Astrocyte of the spinal cord (primary cell): ENCODE results near the gene FAM217A.

ENCODE experiments used
- DNase-seq: peaks from one replicate; pipeline ENCODE4 v3.0.0; 2011; ENCODE audit warnings: low read depth, low spot score
- H3K4me3 ChIP-seq: 2 replicates; pipeline ENCODE4 v1.5.1; 2011; ENCODE audit warnings: low read depth, mild to moderate bottlenecking, low read length, moderate library complexity
- in situ Hi-C: cut with HindIII; loops from 2 replicates; pipeline ENCODE4 v1.10.0; 2017; ENCODE audit warnings: low sequenced_read_pairs
- TF ChIP-seq, protein P1 (sequence below): IDR thresholded peaks from 2 replicates; pipeline ENCODE4 v1.5.1; 2012; ENCODE audit warnings: low read depth, mild to moderate bottlenecking, low read length, inconsistent platforms

FAM217A gene, protein sequence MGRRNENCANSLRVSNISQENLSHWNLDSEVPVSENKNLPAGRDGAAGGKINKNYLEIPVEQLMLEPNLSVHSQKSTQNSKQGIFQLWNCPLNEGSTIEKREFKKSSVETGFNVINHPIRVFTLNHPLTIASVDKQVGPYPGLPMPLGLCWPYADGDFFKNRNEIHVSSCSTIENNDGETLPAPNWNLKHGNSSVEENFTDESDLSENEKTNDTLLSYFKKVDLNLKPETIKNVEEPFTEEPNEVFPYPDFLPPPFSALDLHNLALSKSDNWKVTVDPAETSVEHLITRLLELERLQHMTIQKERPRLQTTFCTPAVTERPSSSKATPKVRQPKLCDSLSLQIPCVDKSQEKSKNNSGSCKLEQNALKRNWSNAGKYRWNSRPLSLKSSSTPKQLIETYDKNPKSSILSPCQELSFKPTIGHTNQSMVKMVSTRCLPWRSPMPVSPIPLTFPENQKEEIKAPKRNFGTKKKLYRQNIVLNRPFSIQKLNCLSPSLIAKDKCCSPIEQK

DNA sequence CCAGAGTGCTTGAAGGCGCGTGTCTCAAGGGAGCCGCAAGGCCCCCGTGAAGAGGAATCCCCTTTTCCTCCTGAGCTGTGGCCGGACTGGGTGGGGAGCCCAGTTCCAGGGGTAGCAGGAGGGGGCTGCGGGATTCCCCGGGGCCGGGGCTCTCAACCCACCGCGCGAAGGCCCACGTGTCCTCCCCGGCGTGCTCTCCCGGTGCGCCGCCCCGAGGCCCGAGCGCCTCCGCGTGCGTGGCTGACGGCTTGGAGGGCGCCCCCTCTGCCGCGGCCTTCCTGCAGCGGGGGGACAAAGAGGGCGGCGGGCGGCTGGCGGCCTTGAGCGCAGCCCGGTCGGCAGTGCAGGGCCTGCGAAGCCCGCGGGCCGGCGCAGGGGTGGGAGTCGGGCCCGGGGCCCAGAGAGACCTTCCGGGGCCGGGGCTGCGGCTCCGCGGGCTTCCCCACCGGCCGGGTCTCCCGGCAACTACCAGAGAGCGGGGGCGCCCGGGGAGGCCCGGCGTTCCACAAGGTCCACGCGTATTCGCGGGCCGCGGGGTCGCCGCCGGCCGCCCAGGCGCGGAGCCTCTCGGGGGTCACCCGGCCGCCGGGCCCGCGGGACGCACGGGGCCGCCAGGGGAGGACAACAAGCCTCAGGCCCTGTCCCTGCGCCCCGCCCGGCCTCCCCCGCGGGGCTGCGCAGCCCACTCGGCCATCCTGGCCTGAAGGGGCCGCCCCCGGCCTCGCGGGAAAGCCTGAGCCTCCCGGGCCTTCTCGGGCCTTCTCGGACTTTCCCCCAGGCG is at the start of gene FAM217A:
Gene FAM217A, minus strand, starts transcription at position 447 of the 781 bp plus-strand sequence. CDS start 1,723 bp downstream, outside the sequence.
- H3K4me3 ChIP-seq = no peak within 1 kb of the TSS
- TF ChIP-seq, protein P1, sequence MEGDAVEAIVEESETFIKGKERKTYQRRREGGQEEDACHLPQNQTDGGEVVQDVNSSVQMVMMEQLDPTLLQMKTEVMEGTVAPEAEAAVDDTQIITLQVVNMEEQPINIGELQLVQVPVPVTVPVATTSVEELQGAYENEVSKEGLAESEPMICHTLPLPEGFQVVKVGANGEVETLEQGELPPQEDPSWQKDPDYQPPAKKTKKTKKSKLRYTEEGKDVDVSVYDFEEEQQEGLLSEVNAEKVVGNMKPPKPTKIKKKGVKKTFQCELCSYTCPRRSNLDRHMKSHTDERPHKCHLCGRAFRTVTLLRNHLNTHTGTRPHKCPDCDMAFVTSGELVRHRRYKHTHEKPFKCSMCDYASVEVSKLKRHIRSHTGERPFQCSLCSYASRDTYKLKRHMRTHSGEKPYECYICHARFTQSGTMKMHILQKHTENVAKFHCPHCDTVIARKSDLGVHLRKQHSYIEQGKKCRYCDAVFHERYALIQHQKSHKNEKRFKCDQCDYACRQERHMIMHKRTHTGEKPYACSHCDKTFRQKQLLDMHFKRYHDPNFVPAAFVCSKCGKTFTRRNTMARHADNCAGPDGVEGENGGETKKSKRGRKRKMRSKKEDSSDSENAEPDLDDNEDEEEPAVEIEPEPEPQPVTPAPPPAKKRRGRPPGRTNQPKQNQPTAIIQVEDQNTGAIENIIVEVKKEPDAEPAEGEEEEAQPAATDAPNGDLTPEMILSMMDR = no peak
- in situ Hi-C loops = no loop called here
- no peak for DNase-seq

DNA sequence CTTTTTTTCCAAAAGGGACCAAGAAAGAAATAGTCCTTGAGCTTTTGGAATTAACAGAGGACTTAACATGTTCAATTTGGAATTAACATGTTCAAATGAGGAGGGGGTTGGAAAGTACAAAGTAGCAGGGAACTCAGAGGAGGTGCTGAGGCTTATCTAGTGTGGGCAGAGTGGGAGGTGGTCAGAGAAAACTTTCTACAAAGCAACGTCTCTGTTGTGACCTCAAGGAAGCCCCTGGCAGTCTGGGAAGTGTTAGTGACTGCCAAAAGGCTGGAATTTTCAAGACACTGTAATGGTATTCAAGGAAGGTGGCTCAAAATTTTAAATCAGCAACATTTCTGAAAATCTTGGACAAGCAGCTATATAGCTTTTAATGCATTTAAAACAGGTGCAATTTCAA is 49.1 kb upstream of the FAM217A start:
- DNase-seq = no peak
- TF ChIP-seq, protein P1 = no peak
- in situ Hi-C loops = no loop called here
- no peak overlapping the region for H3K4me3 ChIP-seq

DNA sequence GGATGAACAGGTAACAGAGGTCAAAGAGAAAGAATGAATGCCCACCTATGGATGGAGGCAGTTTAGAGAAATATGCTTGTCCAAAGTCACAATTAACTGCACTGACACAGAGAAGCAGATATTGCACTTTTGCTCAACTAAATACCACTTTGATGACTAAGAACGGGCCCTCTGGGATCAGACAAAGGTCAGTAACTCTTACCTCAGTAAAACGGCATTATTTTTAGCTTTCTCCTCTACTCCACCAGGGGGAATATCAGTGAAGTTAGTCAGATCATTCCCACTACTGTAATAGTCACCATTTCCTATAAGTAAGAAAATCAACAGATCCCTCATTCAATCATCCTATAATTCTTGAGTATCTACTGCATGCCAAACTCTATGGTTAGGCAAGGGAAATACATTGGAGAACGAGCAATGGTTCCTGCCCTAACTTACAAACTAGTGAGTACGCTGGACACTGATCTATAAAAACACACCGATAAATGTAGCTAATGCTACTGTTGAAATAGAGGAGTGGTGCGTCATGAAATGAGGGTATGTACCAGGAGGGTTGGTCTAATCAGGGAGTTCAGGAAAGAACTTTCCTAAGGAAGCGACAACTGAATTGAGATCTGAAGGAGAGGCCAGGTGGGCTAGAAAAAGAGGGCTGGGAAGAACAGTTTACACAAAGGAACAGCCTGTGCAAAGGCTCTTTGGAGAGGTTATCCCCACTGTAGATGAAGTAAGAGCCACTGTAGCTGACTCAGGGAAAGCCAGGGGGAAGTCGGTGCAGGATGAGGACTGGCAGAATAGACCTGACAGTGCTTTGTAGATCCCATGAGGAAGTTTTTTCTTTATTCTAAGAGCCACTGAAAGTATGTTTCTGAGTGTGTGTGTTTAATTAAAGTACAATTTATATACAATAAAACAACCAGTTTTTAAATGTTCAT is 47.3 kb upstream of the FAM217A start:
- H3K4me3 ChIP-seq = no peak overlapping the region
- in situ Hi-C loops = no loop called here
- TF ChIP-seq, protein P1 = peak; percentile 43
- peak; percentile 90 for DNase-seq

DNA sequence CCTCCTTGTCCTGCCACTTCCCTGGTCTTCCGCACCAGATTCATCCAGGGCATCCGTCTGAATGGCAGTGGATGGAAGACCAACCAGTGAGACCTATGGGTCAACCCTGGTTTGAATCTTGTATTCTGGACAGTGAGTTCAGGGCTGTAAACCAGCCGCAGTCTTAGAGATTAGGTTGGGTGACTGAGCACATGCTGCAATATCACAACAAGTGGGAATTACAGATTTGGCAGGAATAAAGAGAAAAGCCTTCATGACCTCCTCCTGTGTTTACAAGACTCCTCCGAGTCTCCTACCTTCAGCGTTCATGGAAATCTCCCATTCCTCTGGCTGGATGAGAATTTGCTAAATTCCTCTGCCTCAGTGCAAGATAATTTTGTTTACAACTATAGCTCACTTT is 46.6 kb upstream of the FAM217A start:
- TF ChIP-seq, protein P1 = no peak
- H3K4me3 ChIP-seq = no peak overlapping the region
- DNase-seq = no peak
- in situ Hi-C loops = no loop called here

DNA sequence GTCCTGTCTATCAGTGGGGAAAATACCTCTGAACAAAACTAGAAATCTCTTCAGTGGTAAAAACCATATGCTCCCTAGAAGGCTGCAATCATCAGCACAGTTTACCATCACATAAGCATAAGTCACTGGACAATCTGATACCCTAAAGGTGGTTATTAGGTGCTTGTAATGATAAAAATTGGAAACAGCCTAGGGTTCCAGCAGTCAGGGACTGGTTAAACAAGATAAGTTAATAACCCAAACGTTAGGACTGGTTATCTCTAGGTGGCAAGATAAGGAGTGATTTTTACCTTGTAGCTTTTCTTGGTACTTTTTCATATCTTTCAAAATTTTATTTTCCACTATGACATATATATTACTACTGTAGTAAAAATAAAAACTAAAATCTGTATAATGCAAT is 45.4 kb upstream of the FAM217A start:
- TF ChIP-seq, protein P1 = no peak
- no peak overlapping the region for H3K4me3 ChIP-seq
- in situ Hi-C loops = no loop called here
- DNase-seq = no peak

DNA sequence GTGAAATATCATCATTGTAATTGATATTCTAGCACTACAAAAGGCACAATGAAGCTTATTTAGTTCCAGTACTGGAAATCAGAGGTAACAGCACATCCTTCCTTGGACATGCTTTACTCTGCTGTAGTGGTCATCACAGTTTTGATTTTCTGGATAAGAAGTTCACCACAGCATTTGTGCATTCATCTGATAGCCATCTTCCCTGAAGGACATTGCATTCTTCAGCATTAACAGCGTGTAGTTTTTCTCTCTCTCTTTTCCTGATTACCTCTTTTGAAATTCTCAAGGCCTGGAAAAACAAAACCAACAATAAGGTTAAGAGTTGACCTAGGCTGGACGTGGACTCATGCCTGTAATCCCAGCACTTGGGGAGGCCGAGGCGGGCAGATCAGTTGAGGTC is 36.8 kb upstream of the FAM217A start:
- DNase-seq = no peak
- in situ Hi-C loops = no loop called here
- H3K4me3 ChIP-seq = no peak overlapping the region
- TF ChIP-seq, protein P1 = no peak
